Measurements from ENCODE around the gene CHSY1.

DNA sequence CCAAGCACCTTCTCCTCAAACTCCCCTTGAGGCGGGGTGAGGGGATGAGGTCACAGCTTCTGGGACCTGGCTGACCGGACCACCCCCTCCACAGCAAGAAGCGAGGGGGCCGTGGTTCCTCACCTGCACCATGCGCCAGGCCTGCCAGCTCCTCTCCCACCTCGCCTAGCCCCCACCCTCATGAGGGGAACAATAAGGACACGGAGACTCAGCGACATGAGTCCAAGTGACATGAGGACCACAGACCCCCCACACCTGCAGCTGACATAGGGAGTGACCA lies 118.7 kb downstream of the CHSY1 start:
- no peak for TF ChIP-seq EZH2 (IDR thresholded peaks at IDR 0.05)
- TF ChIP-seq, protein P1, sequence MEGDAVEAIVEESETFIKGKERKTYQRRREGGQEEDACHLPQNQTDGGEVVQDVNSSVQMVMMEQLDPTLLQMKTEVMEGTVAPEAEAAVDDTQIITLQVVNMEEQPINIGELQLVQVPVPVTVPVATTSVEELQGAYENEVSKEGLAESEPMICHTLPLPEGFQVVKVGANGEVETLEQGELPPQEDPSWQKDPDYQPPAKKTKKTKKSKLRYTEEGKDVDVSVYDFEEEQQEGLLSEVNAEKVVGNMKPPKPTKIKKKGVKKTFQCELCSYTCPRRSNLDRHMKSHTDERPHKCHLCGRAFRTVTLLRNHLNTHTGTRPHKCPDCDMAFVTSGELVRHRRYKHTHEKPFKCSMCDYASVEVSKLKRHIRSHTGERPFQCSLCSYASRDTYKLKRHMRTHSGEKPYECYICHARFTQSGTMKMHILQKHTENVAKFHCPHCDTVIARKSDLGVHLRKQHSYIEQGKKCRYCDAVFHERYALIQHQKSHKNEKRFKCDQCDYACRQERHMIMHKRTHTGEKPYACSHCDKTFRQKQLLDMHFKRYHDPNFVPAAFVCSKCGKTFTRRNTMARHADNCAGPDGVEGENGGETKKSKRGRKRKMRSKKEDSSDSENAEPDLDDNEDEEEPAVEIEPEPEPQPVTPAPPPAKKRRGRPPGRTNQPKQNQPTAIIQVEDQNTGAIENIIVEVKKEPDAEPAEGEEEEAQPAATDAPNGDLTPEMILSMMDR (IDR thresholded peaks at IDR 0.05): no peak
- TF ChIP-seq EZH2phosphoT487 (IDR thresholded peaks at IDR 0.05): no peak

Measured in neural progenitor cell (in vitro differentiated cells).